HG03571 (cell line): ENCODE data around the gene PJA2.
A peak's percentile ranks its signal among the peaks of the same experiment; 100 is the strongest.
"Not testable (repeated sequence)": the region's sequence is repeated elsewhere in the genome, so short reads cannot be mapped to it uniquely, and the experiment has no call there.

Experiments
- ATAC-seq: cut with Tn5 transposase; IDR thresholded peaks from one replicate; pipeline ENCODE4 v1.9.1; 2021; ENCODE audit not compliant: unreplicated experiment

PJA2 gene, protein sequence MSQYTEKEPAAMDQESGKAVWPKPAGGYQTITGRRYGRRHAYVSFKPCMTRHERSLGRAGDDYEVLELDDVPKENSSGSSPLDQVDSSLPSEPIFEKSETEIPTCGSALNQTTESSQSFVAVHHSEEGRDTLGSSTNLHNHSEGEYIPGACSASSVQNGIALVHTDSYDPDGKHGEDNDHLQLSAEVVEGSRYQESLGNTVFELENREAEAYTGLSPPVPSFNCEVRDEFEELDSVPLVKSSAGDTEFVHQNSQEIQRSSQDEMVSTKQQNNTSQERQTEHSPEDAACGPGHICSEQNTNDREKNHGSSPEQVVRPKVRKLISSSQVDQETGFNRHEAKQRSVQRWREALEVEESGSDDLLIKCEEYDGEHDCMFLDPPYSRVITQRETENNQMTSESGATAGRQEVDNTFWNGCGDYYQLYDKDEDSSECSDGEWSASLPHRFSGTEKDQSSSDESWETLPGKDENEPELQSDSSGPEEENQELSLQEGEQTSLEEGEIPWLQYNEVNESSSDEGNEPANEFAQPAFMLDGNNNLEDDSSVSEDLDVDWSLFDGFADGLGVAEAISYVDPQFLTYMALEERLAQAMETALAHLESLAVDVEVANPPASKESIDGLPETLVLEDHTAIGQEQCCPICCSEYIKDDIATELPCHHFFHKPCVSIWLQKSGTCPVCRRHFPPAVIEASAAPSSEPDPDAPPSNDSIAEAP

DNA sequence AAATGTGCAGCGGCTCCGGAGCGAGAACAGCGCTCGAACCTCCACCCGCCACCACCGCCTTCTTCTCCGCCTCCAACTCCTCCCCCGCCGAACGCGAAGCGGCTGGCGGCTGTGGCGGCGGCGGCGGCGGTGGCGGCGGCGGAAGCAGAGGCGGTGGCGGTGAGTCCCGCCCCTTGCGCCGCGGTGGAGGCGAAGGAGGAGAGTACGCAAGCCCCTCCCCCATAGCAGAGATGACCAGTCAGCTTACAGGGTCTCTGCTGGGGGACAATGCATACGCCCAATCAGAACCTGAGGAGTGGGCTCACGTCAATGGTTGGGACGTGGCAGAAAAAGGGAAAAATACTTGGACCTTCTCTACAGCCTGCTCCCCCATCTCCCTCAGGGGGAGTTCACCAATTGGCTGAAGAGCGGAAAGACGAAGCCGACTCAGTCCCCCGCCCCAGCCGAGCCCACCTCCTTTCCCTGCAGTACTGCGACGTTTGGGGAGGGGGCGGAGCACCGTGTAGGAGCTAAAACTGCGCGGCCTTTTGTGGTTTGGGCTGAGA is at the start of gene PJA2:
TSS of gene PJA2 (minus strand) at position 131 of the 545 bp plus-strand sequence. CDS start 26,541 bp downstream, outside the sequence.
- ATAC-seq: peak; percentile 80

DNA sequence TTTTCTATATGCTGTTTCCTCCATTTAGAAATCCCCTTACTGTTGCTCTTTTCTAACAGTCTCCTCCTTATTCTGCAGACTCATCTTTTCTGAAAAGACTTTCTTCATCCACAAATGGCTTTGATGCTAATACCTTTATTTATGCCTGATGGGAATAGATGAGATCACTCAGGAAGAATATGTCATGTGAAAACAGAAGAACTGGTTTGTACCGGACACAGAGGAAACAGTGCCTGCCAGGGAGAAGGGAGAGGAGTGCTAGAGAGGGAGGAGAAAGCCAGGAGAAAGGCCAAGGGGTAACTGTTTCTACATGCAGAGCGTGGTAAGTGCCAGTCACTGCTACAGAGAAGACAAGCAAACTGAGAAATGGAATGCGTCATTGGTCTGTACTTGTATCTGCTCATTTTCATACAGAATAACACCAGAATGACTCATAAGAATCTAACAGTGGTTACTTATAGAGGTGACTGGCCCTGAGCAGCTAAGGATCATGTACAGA is 45.9 kb upstream of the PJA2 start:
- ATAC-seq: peak; percentile 79

DNA sequence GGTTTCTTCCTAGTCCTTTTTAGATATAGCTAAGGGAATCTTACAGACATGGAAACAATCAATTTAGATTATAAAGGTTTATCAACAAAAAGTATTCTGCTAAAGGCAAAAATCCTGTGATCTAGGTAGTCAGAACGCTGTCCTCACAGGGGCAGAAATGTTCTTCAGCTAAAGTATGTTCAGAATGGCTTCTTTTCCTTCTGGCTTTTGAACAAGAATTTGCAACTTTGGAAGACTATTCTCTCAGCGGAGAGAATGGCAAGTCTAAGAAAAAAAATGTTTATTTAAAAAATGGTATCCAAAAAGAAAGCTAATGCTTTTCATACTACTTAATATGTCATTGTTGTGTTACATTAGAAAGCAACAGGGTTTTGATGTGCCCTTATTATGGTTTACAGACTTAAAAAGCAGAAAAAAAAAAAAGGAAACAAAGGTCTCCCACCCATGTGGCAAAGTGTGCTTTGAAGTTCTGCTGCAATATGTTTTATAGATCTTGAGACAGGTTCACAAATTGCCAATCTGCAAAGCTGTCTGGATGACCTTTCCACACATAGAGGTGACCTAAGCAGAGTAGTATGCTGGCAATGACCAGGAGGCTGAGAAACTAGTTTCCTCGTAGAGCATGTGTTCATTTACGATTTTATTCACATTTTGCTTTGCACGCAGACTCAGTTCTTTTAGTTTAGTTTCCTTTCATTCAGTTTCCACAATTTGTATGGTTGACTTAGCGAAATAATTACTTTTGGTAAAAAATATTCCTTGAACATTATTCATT is 45.1 kb upstream of the PJA2 start:
- ATAC-seq: no peak

DNA sequence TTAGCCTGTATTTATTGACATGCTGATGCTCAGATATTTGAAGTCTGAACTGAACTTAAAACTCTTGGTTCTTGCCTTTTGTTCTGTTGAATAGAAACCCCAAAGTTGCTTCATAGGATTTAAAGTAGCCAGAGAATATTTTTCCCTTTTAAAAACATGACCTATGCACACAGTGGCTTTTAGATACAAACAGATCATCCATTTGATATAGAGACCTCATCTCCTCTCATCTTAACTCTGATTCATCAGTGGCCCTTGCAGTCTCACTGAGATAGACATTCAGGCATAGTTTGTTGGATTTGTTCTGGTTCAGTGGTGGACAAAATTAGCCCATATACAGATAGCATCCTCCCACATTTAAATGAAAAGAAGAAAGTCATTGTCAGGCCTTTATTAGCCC is 43.5 kb upstream of the PJA2 start:
- no peak for ATAC-seq

DNA sequence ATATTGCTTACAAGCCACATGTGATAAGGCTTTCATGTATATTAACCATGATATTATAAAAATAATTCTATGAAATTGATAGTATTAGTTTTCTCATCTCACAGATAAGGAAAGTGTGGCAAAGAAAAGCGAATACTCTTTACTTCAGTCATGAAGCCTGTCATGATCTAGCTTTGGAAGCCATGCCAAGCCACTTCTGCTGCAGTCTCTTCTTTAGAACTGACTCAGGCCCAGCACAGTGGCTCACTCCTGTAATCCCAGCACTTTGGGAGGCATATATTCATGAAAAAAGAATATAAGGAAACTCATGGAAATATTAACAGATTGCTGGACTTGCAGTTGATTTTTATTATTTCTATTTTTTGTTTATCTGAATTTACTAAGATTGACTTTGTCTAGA is 42.9 kb upstream of the PJA2 start:
- ATAC-seq: no peak

DNA sequence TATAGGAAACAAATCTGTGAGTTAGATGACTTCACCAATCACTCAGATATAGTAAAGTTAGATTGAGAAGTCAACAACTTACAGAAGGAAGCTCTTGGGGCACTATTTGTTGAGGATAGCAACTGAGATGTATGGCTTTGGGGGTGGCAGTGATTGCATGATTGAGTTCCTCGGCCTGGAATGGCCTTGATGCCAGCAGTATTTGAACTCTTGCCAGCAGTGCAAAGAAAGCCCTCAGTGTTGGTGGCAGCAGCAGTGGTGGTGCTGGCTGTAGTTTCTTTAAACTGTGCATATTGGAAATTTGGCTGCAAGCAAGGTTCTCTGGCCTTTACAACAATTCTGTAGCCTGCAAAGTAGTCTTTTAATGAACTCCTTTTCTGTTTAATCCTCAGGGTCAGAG is 41.4 kb upstream of the PJA2 start:
- no peak for ATAC-seq

DNA sequence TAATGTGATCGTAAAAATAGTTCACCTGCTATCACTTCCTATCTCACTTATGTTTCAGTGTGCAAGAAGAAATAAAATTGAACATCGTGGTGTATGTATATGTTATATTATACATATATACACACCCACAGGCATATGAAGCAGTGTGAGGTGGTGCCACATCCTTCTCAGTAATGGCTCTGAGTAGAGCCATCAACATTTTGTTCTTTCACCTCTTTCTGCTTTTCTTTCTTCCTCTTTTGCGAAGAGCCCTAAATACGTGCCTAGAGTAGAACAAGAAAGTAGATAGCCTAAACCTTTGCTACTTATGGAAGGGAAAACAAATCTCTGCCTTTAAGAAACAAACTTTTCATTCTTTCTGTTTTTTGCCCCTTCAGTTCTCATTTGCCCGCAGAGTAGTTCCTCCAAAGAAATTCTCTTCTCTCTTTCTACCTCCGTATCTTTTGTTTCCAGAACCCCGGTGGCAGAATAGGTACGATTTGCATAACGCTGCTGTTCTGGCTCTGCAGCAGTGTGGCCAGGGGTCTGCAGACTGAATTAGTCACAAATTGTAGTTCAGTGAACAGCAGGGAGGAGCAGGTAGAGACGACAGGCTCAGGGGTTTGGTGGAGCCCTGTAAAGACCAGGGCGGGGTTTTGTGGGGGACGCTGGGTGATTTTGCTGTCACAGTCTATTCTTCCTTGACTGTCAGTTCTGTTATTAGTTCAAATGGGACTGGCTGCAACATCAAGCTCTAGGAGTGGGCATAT is 40.5 kb upstream of the PJA2 start:
- ATAC-seq: no peak

DNA sequence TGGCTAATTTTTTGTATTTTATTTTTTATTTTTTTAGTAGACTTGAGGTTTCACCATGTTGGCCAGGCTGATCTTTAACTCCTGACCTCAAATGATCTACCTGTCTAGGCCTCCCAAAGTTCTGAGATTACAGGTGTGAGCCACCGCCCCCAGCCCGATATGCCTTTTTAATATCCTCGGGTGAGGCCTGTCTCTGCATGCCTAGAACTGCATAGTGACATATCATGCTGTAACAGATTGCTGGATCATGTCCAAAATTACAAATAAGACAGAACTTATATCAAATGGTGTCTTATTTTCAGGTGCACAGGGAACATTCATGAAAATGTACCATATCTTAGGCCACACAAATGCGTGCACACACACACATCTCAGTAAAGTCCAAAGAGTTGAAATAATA is 39.1 kb upstream of the PJA2 start:
- ATAC-seq: no peak

DNA sequence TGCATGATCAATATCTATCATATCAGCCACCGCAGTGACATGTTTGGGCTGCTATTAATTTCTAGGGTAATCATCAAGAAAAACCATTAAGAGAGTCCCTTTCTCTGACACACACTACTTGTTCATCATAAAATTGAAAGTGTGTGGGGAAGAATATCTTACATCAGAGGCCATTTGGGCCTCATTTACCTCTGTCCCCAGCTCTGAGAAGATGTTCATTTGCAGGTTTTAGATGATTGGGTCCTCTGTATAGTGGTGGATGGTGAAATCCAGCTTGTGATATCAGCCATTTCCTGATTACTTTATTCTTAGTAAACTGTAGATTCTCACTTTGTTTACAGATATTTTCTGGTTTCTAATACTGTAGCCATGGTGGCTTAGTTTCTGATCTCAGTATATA is 29.8 kb upstream of the PJA2 start:
- ATAC-seq: no peak

DNA sequence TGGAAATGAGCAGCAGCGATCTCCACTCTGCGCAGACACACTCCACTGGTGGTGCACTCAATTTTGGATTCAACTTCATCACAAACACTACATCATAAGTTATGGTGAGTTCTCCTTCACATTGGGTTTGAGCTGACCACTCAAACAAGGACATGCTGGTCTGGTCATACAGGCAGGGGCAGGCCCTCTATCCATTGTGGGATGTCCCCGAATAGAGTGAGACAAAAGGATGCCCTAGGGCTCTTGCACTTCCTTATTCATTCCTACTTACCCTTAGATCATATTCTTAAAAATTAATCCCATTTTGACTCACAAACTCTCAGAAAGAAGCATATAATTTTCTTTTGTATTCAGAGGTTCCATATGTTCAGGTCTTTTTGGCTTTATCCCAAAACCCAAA is 16.3 kb upstream of the PJA2 start:
- no peak for ATAC-seq

DNA sequence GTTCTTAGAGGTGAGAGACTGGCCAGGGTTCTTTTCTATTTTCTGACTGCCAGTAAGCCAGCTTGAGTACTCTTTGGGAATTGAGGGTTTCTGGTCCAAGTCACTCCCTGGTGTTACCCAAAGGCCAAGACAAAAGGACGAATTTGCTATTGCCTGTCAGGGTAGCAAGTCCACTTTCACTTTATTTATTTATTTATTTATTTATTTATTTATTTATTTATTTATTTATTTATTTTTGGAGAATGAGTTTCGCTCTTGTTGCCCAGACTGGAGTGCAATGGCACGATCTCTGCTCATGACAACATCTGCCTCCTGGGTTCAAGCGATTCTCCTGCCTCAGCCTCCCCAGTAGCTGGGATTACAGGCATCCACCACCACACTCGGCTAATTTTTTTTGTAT is 15.7 kb upstream of the PJA2 start:
- not testable (repeated sequence) for ATAC-seq

DNA sequence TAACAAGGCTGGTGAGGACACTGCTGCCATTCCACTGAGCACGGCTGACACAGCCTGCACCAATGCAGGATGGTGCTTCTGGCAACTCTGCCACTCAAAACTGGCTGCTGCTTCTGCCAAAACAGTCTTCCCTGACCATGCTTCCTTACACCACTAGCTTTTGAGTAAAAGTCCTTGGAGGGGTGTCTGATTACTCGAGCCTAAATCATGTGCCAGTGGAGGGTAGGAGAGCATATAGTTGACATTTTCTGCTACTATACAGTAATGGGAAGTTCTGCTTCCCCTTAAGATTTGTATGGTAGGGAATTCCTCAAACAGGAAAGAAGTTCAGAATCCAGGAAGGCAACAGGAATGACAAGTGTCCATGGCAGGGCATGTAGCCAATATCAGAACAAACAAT is 12.2 kb upstream of the PJA2 start:
- no peak for ATAC-seq

DNA sequence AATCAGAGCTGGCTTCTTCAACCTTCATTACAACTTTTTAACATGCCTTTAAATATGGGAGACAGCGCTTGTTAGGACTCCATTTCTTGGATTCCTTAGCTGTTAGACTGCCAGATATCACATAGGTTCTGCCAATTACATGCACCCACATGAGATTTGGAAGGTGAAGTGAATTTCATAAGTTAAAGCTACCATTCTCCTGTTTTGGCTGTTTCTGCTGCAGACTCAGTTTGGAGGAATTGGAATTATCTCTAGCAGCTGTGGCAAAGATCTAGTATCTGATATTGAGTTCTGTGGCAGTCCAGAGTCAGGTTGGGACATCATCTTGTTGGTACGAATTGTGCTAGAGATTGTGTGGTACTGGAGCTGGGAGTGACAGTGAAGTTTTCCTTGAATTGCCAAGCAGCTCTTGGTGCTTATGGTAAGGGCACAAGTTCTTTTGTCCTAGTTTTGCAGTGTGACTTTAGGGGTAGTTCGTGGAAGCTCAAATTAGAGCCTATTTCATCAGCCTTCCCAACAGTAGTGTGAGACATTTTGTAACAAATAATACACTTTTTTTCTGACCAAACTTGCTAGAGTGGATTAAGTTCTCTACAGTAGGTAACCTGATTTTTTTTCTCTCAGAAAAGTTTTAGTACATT is 9.1 kb upstream of the PJA2 start:
- ATAC-seq: no peak

DNA sequence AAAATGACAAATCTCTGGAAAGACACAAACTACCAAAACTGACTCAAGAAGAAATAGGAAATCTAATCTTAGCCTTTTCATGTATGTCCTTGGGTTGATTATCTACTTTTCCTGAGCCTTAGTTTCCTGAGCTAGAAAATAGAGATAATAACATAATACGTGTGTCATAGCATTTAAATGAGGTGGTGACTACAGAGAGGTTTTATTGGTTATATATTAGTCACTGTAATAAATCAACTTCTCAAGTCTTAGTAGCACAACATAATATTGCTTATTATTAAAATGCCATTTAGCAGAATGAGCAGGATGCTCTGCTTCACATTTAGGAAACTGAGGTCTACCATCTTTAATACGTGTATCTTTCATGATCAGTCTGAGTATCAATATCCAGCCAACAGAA is 7.1 kb upstream of the PJA2 start:
- ATAC-seq: no peak

DNA sequence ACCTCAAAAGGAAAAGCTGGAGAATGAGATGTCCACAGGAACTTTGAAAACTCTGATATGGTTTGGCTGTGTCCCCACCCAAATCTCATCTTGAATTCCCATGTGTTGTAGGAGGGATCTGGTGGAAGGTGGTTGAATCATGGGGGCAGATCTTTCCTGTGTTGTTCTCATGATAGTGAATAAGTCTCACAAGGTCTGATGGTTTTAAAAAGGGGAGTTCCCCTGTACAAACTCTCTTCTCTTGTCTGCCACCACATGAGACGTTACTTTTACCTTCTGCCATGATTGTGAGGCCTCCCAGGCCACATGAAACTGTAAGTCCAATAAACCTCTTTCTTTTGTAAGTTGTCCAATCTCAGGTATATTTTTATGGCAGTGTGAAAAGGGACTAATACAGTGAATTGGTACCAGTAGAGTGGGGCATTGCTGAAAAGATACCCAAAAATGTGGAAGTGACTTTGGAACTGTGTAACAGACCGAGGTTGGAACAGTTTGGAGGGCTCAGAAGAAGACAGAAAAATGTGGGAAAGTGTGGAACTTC is 4.2 kb upstream of the PJA2 start:
- not testable (repeated sequence) for ATAC-seq

DNA sequence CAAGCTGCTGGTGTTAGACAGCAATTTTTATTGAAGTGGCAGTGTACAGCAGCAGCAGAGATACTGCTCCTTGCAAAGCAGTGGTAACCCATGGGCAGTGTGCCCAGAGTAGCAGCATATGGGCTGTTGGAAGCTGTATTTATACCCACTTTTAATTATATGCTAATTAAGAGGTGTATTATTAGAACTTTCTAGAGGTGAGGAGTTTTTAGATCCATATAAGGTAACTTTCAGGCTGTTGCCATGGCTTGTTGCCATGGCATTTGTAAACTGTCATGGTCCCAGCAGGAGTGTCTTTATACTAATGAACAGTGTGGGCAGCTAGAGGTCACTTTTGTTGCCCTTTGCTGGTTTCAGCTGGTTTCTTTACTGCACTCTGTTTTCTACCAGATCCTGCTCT is 3.7 kb upstream of the PJA2 start:
- no peak for ATAC-seq

DNA sequence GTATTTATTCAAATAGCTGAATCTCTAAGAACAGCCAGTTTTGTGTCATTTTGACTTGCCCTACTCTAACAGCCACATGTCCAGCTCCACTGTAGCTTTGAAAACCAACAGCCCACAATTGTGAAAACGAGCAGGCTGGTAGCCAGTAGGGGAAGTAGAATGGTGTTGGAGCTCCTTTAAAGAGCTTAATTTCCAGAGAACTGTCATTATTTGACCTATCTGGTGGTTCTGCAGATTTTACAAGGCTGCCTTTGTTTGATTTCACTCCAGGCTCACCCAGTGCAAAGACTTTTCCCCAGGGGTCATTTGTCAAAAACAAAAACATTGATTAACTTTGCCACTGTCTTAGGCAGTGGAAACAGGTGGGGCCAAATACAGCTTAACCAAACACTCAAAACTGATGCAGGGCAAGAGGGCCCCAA is 3.2 kb upstream of the PJA2 start:
- ATAC-seq: no peak

DNA sequence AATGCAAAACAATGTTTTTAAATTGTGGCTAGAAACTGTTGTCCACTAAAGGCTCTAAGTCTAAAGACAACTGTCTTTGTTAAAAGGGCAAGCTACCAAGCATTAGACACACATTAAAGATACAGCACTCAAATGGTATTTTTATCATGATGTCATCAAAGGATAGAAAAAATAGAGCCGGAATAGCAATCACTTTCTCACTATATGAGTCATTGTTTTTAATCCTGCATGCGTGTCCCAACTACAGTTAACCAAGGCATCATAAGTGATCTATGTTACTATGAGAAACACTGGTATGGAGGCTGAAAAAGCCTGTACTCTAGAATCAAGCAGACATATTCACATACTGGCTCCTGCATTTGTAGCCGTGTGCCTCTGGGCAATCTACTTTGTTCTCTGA is 1.9 kb upstream of the PJA2 start:
- ATAC-seq: no peak

DNA sequence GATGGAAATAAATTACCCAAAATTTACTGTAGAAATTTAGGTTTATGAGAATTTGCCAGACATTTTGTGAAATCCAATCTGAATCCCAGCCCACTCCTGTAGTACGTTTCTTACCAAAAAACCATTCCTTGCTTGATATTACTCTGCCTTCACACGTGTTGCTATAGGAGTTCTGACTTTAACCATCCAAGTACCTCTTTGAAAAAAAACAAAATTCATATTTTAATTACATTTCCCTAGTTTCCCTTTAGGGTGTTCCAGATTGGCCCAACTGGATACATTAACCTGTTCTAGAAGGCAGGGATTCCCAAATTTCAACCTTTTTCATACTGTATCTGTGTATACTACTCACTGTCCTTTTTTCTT is 1.4 kb upstream of the PJA2 start:
- no peak for ATAC-seq
